GM12891 (cell line): ENCODE data around the gene LBHD2.

ENCODE experiments used
- DNase-seq: peaks from one replicate; pipeline ENCODE4 v3.0.0; 2011; ENCODE audit warnings: low spot score; ENCODE audit not compliant: insufficient read length
- FAIRE-seq: peaks from 2 replicates; lab custom pipeline; 2011; peaks lifted over from hg19 to GRCh38; lab: Jason Lieb, UNC
- PAX5 ChIP-seq: IDR thresholded peaks from 2 replicates; pipeline ENCODE4 v1.6.1; 2011; ENCODE audit warnings: low read length, moderate library complexity, mild to moderate bottlenecking; ENCODE audit not compliant: insufficient read depth, severe bottlenecking
- POLR2A ChIP-seq: IDR thresholded peaks from 2 replicates; pipeline ENCODE4 v1.6.1; 2011; ENCODE audit warnings: low read depth, low read length, control low read depth
- POLR2AphosphoS5 ChIP-seq: IDR thresholded peaks from 2 replicates; pipeline ENCODE4 v1.6.1; 2011; ENCODE audit warnings: low read depth, low read length, control low read depth
- POU2F2 ChIP-seq: IDR thresholded peaks from 2 replicates; pipeline ENCODE4 v1.6.1; 2011; ENCODE audit warnings: low read depth, mild to moderate bottlenecking, control low read depth, low read length, moderate library complexity
- SPI1 ChIP-seq: IDR thresholded peaks from 2 replicates; pipeline ENCODE4 v1.6.1; 2011; ENCODE audit warnings: low read depth, low read length, control low read depth
- TAF1 ChIP-seq: IDR thresholded peaks from 2 replicates; pipeline ENCODE4 v1.6.1; 2011; ENCODE audit warnings: low read depth, low read length, control low read depth

LBHD2 gene

DNA sequence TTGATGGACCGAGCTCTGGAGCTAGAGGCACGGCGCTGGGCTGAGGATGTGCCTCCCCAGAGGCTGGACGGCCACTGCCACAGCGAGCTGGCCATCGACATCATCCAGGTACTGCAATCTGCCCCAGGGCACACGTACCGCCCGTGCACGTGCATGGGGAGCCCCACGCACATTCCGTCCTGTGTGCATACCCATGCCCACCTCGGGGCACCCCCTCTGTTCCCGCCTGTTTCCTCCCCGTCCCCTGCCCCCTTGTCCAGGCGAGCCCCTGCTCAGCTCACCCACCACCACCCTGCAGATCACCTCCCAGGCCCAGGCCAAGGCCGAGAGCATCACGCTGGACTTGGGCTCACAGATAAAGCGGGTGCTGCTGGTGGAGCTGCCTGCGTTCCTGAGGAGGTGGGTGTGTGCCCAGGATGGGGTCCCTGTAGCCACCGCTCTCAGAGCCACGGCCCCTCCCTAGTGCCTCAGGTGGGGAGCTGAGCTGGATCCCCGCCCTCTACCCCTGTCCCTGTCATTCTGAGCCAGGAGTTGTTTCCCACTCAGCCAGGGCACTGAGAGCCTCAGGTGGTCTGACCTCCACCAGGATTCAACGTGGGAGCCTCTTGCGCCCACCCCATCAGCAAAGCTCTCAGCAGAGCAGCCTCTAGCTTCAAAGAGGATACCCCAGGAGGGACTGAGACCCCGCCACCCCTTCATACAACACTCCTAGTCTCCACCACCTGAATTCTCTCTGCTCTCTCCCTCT is 46.2 kb downstream of the LBHD2 start:
- no peak for FAIRE-seq
- TF ChIP-seq TAF1 (no peak), PAX5 (no peak), SPI1 (no peak), POU2F2 (no peak), POLR2AphosphoS5 (no peak), POLR2A (no peak)
- no peak for DNase-seq

DNA sequence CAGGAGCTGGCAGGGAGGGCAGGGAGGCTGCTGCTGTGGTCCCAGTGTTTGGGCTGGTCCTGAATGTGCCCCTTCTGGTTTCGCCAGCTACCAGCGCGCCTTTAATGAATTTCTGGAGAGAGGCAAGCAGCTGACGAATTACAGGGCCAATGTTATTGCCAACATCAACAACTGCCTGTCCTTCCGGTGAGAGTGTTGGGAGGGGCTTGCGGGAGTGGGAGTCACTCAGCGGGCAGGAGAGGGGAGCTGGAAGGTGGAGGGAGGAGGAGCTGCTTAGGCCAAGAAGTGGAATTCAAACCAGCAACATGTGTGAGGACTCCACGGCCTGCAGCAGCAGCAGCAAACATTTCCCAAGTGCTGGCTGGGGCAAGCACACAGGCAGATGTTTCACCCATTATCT is 47.0 kb downstream of the LBHD2 start:
- FAIRE-seq (no peak), DNase-seq (no peak)
- TF ChIP-seq POU2F2 (no peak), PAX5 (no peak), TAF1 (no peak), SPI1 (no peak), POLR2AphosphoS5 (no peak), POLR2A (no peak)

DNA sequence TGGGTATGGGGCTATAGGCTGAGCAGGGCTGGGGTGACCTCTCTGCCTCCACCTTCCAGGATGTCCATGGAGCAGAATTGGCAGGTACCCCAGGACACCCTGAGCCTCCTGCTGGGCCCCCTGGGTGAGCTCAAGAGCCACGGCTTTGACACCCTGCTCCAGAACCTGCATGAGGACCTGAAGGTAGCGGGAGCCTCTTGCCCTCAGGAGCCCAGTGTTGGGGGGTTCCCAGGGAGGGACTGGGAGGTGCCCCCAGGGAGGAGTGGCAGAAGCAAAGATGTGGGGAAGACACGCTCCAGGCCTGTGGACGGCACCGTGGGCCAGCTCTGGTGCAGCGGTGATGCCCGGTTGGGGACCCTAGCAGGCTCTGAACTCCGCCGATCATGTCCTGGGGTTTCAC is 47.6 kb downstream of the LBHD2 start:
- DNase-seq (no peak), FAIRE-seq (no peak)
- TF ChIP-seq POLR2A (no peak), POLR2AphosphoS5 (no peak), POU2F2 (no peak), SPI1 (no peak), PAX5 (no peak), TAF1 (no peak)

DNA sequence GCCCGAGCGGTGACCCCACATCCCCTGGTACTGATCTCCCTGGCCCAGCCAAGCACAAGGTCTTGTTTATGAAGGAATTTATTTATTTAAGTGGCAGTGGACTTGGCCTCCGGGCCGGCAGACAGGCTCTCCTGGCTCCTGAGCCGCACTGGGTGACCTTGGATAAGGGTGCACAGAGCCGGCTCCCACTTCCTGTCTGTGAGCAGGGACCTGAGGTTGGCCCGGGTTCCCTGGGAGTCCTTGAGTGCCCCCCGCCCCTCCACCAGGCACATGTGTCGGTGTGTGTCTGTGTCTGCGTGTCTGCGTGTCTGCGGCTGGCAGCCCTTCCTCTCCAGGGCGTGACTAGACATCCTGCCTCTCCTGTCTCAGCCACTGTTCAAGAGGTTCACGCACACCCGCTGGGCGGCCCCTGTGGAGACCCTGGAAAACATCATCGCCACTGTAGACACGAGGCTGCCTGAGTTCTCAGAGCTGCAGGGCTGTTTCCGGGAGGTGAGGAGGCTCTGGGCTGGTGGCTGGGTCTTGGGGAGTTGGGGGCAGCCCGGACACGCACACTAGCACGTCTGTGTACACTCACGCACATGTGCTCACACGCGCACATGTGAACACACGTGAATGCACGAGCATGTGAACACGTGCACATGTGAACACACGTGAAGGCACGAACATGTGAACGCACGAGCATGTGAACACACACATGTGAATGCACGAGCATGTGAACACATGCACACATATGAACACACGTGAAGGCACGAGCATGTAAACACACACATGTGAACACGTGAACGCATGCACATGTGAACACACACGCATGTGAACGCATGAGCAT is 48.6 kb downstream of the LBHD2 start:
- FAIRE-seq = peak; percentile 47
- TF ChIP-seq POU2F2 (no peak), TAF1 (no peak), POLR2A (no peak), POLR2AphosphoS5 (no peak), SPI1 (no peak), PAX5 (no peak)
- DNase-seq = no peak

DNA sequence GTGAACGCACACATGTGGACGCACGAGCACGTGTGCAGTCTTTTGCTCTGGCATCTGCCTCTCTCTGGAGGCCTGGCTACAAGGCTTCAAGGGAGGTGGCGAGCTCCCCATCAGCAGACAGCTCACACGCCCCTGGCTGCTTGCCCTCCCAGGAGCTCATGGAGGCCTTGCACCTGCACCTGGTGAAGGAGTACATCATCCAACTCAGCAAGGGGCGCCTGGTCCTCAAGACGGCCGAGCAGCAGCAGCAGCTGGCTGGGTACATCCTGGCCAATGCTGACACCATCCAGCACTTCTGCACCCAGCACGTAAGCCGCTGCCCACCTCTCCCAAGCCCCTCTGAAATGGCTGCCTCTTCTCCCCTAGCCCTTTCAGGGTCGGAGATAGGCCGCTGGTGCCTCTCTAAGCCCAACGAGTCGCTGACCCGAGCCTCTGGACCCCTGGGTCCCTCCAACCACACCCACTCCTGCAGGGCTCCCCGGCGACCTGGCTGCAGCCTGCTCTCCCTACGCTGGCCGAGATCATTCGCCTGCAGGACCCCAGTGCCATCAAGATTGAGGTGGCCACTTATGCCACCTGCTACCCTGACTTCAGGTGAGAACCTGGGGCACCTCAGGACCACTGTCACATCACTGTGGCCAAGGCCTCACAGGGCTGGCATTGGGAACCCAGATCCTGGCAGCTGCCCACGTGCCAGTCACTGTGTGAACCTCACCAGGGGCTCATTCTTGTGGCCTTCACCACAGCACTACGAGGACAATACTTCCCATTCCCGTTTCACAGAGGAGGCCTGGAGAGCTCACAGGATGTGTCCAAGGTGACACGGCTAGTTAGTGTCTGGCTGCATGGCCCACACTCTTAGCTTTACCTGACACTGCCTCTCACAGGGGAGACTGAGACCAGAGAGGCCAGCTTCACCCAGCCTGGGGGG is 49.5 kb downstream of the LBHD2 start:
- no peak for FAIRE-seq
- no peak for TF ChIP-seq POLR2A
- TF ChIP-seq SPI1 = no peak
- TF ChIP-seq TAF1 = no peak
- no peak for TF ChIP-seq POU2F2
- TF ChIP-seq PAX5 = no peak
- TF ChIP-seq POLR2AphosphoS5 = no peak

DNA sequence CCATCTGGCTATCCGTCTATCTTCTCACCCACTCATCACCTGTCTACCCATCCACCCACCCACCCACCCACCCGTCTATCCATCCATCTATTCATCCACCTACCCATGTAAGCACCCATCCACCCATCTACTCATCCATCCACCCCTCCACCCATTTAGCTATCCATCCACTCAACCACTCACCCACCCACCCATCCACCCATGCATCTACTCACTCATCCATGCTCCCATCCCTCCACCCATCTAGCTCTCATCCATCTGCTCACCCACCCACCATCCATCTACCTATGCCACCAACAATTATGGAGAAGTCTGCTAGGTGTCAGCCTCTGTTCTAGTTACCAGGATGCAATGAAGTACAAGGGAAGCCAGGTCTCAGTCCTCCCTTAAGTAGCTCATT is 50.4 kb downstream of the LBHD2 start:
- FAIRE-seq = no peak
- DNase-seq = no peak
- TF ChIP-seq POLR2A (no peak), TAF1 (no peak), POLR2AphosphoS5 (no peak), POU2F2 (no peak), SPI1 (no peak), PAX5 (no peak)

More for the DNA sequence above, 49.5 kb downstream of the LBHD2 start:
- no peak for DNase-seq

DNA sequence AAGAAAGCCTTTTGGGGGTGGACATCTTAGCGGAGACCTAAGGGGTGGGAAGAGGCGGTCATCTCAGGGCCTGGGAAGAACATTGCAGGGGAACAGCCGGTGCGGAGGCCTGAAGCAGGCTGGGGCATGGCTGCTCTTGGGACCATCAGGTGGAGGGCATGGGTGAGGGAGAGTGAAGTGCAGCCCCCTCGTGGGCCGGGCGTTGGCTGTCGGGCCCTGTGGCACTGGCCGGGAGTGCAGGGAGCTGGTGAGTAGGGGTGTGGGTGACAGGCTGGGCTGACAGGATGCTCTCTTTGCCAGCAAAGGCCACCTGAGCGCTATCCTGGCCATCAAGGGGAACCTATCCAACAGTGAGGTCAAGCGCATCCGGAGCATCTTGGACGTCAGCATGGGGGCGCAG is 50.9 kb downstream of the LBHD2 start:
- TF ChIP-seq POU2F2 (no peak), POLR2A (no peak)
- FAIRE-seq = no peak

DNA sequence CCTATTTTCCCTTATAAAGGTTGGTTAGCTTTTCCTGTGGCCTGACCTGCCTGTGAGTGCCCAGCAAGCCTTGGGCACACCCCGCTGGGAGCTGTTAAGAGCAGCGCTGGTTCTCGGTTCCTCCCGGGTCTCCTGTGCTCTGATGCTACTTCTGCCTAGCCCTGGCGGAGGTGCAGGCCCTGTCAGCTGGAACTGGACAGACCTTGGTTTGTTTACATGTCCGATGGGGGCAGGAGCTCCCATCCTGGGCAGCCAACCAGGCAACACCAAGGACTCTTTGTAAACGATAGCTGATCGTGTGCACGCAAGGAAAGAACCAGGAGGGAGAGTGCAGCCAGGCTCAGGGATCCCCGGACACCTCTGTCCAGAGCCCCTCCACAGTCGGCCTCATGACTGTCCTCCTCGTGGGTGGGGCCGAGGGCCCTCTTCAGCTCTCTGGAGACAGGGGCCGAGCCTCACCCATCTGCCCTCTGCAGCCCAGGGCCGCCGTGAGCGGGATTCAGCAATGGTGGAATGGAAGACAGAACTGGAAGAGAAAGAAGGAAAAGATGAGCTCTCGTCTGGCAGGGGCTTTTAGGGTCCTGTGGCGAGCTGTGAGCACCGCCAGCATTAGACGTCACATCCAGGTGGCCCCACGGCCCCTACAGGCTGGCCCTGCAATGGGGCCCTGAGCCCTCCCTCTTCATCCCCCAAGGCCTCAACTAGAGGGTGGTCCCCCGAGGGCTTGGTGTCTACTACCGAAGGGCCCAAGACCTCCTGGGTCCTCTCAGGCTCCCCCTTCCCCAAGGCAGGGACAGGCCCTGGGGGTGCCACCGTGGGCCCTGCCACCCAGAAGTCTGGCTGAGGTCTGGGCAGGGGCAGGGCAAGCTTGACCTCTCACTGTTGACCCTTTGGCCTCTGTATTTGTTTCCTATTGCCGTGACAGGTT is 51.6 kb downstream of the LBHD2 start:
- no peak for DNase-seq
- no peak for TF ChIP-seq SPI1
- no peak for TF ChIP-seq POLR2AphosphoS5
- TF ChIP-seq PAX5 = no peak
- TF ChIP-seq POU2F2 = no peak
- no peak for TF ChIP-seq TAF1
- TF ChIP-seq POLR2A = no peak
- FAIRE-seq = no peak

More for the DNA sequence above, 50.9 kb downstream of the LBHD2 start:
- DNase-seq = no peak

DNA sequence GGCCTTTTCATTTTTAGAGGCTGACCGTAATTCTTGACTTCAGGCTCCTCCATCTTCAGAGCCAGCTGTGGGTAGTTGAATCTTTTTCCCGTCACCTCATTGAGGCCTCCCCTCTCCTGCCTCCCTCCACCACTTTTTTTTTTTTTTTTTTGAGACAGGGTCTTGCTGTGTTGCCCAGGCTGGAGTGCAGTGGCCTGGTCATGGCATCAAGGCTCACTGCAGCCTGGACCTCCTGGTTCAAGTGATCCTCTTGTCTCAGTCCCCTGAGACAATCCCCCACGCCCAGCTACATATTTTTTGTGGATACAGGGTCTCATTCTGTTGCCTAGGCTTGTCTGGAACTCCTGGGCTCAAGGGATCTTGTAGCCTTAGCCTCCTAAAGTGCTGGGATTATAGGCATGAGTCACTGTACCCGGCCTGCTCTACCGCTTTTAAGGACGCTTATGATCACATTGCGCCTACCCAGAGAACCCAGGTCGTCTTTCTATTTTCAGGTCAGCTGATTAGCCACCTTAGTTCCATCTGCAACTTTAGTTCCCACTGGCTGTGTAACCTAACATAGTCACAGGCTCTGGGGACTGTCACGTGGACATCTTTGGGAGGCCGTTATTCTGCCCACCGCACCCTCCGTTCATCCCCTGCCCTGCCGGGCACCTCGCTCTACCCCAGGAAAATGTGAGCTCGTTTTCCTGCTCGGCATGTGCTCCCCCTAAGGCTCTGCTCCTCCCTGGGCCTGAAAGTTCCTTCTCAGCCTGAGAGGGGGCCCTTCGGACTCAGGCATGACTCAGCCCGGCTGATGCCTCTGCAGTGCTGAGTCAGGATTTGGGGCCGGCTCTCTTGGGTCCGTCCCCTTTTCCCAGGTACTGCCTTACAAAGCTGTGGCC is 52.6 kb downstream of the LBHD2 start:
- no peak for DNase-seq
- TF ChIP-seq SPI1 (no peak), POU2F2 (no peak), POLR2A (no peak), PAX5 (no peak), POLR2AphosphoS5 (no peak), TAF1 (no peak)
- no peak for FAIRE-seq
